Stimulated activated CD4-positive, alpha-beta T cell treated with anti-CD3 and anti-CD28 coated beads, Interleukin-2, amount 100 ng/mL, for 4 hours (primary cell): ENCODE measurements around the gene NUDT22.

Source experiments
- DNase-seq: peaks from one replicate; pipeline ENCODE4 v3.0.0-alpha.2; 2020; ENCODE audit warnings: low read depth

Gene NUDT22

GRCh38 chr11:64255135-64256128 lies 29.4 kb downstream of the NUDT22 start:
- no peak for DNase-seq

DNA sequence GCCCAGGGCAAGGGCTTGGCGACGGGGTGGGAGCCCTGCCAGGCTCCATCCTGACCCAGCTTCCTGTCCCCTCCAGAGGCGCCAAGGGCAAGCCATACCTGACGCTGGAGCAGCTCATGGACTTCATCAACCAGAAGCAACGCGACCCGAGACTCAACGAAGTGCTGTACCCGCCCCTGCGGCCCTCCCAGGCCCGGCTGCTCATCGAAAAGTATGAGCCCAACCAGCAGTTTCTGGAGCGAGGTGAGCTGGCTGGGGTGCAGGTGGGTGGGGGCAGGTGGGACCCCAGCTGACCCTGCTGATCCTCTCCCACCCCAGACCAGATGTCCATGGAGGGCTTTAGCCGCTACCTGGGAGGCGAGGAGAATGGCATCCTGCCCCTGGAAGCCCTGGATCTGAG lies 30.2 kb downstream of the NUDT22 start:
- DNase-seq = no peak

DNA sequence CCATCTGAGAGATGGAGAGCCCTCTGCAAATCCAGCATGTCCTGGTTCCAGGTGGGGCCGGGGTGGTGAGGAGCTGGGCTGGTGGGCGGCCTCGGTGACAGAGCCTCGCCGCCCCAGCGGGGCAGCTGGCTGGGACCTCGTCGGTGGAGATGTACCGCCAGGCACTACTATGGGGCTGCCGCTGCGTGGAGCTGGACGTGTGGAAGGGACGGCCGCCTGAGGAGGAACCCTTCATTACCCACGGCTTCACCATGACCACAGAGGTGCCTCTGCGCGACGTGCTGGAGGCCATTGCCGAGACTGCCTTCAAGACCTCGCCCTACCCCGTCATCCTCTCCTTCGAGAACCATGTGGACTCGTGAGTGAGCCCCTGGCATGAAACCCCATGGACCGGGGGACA lies 32.3 kb downstream of the NUDT22 start:
- DNase-seq = no peak

DNA sequence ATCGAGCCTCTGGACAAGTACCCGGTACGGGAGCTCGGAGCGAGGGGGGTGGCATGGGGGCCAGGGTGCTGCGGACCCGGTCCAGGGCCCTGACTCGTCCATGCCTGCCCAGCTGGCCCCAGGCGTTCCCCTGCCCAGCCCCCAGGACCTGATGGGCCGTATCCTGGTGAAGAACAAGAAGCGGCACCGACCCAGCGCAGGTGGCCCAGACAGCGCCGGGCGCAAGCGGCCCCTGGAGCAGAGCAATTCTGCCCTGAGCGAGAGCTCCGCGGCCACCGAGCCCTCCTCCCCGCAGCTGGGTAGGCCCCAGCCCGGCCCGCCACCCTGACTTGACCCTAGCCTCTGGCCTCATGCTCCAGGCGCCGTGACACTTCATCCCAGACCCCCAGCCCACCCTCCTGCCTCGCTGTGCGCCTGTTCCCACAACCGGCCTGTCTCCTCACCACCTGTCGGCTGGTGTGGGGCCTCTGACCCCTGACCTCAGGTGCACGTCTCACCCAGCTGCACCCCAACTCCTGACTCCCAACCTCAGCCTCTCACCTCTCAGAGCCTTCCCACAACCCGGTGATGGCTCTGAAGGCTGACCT lies 33.0 kb downstream of the NUDT22 start:
- no peak for DNase-seq

DNA sequence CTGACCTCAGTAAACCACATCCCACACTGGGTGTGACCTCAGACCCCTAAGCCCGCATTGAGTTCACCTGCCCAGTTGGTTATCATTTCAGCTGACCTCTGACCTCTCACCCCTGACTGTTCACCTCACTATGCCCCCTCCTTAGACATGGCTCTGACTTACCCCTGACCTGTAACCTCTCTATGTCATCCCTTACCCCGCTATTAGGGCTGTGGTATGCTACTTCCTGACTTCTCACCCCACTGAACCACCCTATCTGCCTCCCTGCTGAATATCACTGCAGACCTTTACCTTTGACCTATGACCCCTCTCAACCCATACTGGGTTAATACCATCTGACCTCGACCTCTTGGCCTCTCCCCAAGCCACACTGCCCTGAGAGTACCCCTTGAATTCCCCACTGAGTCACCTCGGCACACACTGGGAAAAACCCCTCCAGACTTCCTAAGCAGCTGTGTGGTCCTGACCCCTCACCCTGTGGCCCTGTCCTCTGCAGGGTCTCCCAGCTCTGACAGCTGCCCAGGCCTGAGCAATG lies 33.5 kb downstream of the NUDT22 start:
- DNase-seq = no peak

DNA sequence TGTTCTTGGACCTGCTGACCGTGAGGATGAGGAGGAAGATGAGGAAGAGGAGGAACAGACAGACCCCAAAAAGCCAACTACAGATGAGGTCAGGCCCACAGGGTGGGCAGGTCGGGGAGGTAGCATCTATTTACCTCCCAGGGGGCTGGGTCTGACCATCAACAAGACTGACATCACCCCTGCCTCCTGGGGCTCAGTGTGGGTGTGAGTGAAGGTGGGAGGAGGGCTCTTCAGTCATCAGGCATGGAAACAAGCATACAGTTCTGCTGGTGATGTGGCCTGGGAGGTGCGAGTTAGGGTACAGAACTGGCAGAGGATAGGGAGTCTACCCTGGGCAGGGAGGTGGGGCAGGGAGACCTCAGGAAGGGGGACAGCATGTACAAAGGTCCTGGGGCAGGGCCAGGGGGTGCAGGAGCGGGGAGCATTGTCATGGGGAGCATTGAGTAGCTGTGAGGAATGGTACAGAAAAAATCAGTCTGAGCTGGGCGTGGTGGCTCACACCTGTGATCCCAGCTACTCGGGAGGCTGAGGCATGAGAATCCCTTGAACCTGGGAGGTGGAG lies 34.2 kb downstream of the NUDT22 start:
- no peak for DNase-seq

DNA sequence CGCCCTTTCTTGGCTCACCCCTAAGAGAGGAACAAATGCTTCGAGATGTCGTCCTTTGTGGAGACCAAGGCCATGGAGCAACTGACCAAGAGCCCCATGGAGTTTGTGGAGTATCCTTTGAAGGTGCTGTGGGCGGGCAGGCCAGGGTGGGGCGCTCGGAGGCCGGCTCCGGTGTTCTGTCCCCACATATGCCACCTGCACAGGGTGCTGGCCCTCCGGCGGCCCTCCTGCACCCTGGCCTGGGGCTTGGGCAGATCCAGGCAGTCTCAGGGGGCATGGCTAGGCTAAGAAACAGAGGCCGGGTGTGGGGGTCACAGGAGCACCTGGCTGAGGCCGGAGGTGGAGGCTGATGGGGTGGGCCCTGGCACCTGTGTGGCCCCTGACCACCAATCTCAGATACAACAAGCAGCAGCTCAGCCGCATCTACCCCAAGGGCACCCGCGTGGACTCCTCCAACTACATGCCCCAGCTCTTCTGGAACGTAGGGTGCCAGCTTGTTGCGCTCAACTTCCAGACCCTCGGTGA lies 35.5 kb downstream of the NUDT22 start:
- DNase-seq = no peak

DNA sequence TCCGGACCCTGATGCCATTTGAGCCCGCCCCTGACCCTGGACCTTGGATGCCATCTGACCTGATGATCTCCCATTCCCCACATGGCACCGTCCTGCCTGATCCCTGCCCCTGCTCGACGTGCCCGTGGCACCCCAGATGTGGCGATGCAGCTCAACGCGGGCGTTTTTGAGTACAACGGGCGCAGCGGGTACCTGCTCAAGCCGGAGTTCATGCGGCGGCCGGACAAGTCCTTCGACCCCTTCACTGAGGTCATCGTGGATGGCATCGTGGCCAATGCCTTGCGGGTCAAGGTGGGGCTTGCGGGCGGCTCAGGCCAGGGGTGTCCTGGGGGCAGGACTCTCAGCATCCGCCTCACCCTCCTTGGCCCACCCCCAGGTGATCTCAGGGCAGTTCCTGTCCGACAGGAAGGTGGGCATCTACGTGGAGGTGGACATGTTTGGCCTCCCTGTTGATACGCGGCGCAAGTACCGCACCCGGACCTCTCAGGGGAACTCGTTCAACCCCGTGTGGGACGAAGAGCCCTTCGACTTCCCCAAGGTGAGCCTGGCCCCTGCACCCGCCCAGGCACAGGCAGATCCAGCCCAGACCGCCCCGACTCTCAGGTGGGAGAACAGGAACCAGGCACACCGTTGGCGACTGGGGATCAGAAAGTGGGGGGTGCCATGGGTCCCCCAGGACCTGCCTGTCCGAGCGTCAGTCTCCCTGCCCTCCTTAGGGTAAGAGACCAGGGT lies 36.4 kb downstream of the NUDT22 start:
- DNase-seq = no peak

DNA sequence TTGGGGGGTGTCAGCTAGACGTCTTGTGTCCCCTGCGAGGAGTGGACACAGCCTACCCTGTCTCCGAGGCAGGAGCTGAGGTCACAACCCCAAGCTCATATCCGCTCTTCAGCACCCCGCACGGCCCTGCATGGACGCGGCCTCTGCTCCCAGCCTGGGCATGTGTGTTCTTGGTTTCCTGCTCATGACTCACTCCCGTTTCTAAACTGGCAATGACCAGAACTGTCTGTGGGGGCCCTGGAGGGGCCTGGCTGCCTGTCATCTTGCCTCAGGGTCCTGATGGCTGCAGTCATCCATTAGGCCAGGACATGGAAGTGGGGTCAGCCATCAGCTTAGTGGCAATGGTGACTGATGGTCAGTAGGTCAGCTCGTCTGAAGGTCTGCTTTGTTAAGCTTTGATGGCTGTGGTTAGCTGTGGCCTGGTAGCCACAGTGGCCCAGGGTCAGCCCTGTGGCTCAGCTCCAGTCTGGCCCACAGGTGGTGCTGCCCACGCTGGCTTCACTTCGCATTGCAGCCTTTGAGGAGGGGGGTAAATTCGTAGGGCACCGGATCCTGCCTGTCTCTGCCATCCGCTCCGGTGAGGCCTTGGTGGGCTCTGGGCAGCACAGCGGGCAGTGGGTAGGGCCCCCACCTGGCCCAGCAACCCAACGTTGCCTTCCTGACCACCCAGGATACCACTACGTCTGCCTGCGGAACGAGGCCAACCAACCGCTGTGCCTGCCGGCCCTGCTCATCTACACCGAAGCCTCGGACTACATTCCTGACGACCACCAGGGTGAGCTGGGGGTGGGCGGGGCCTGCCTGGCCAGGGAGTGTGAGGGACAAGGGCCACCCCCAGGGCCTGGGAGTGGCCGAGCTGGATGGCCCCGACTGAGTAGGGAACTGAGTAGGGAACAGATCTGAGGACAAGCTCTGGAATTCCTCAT lies 37.2 kb downstream of the NUDT22 start:
- no peak for DNase-seq

DNA sequence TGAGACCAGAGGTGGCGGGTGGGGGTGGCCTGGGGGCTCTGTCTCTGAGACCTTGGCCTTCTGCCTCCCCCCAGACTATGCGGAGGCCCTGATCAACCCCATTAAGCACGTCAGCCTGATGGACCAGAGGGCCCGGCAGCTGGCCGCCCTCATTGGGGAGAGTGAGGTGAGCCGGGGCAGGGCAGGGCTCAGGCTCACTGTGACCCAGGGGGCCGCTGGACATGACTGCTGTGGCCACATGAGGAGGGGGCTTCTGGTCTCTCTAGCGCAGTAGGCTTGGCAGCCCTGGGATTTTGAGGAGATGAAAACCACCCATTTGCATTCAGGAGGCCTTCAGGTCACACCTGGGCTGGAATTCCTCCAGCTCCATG lies 37.9 kb downstream of the NUDT22 start:
- DNase-seq = no peak

- no peak for DNase-seq
Observed at GRCh38 chr11:64264371-64264852, 38.3 kb downstream of the NUDT22 start.

GRCh38 chr11:64265176-64266160 lies 39.4 kb downstream of the NUDT22 start:
- no peak for DNase-seq

GRCh38 chr11:64266339-64266738 lies 40.3 kb downstream of the NUDT22 start:
- DNase-seq = no peak

DNA sequence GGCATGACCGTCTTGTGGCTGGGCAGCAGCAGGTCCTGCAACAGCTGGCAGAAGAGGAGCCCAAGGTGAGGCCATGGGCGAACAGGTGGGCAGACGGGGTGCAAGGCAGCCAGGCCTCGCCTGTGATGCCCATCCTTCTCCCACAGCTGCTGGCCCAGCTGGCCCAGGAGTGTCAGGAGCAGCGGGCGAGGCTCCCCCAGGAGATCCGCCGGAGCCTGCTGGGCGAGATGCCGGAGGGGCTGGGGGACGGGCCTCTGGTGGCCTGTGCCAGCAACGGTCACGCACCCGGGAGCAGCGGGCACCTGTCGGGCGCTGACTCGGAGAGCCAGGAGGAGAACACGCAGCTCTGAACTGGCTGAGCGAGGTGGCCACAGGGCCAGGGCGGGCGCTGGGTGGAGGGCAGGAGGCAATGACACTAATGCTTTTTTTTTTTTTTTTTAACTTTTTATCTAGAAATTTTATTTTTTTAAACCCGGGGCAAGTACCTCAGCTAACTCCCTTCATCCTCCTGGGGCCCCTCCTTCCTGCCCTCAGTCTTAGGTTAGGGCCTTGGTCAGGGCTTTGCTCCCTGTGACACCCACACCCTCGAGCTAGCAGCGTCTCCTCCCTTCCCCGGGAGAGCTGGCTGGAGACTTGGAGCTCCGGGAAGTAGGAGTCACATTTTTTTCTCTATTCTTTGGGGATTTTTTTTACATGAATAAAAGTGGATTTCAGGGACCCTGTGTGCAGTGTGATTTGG lies 41.3 kb downstream of the NUDT22 start:
- DNase-seq = no peak

GRCh38 chr11:64268025-64268892 lies 42.2 kb downstream of the NUDT22 start:
- DNase-seq = no peak

DNA sequence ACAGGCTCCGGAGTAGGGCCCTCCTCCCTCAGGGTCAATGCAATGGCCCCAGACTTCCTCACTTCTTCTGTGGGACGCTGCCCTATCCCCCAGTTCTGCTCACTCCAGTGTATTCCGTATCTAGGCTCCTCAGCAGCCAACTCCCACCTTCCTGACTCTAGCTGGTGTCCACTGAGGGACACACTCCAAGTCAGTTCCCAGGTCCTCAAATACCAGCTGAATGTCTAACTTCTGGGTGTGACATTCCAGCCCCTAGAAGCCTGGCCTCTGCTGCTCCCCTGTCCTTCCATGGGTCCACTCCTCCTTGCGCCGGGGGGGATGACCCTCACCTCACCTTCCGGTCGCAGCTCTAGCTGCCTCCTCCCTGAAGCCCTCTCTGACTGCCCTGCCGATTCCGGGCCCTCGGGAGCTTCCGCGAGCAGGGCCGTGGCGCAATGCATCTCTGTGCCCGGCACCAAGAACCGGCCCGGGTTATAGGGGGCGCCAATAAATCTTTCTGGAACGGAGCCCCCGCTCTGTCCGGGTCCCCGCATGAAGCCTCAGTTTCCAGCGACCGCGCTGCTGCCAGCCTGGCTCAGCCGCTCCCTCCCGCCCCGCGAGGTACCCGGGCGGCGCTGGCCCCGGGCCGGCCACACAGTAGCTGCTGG lies 42.9 kb downstream of the NUDT22 start:
- DNase-seq = no peak

DNA sequence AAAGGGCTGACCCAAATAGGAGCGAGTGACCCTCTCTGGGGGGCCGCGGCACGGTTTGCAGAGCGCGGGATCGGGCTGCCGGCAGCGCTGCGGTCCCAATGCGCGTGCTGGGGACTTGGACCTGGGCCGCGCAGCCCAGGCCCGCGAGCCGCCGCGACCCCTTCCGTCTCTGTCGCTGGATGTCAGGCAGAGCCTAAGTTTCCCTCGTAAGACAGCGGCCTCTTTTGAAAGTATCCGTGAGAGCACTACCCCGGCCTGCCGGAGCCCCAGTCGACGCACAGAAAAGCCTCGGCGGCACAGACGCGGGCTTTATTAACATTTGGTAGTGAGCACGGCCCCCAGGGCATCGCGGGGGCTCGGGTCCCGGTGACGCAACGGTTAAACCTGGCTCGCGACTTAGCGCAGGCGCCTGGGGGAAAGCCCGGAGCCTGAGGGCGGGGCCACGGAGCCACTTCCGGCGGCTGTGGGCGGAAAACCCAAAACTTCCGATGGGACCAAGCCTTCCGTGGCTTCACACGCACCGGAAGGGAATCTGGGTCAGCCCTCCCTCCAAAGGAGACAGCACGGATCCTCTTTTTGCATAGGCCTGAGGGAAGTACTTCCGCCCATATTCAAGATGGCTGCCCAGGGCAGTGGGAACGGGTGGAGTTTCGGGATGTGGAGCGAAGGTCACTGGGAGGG lies 43.6 kb downstream of the NUDT22 start:
- peak; percentile 97 for DNase-seq
